Calu3 (cell line): ENCODE data around the gene CDKN2C. TPM values are rescaled to one million over a fixed set of nuclear protein-coding genes. Genes with fewer than 3 reads are reported as not detected.
A peak's percentile ranks its signal among the peaks of the same experiment; 100 is the strongest.
"Not testable (repeated sequence)": the region's sequence is repeated elsewhere in the genome, so short reads cannot be mapped to it uniquely, and the experiment has no call there.

Experiments used
- BruUV-seq: library from RNA; stranded (reverse); fragments of 400-500 nt; replicated peaks from 2 replicates; lab custom pipeline; 2021; lab: Mats Ljungman, UMichigan
- CTCF ChIA-PET: fragments of 300-600 bp; sonication (Branson Sonifier 250); formaldehyde crosslinking; loops from one replicate; lab custom pipeline; 2022; ENCODE audit warnings: antibody characterized with exemption; lab: Charles Lee
- DNase-seq: peaks from one replicate; pipeline ENCODE4 v3.0.0; 2022
- H3K27ac Mint-ChIP-seq: one replicate; pipeline ENCODE4 v1.8.0; 2022; ENCODE audit warnings: mixed read lengths; ENCODE audit not compliant: unreplicated experiment
- H3K27me3 Mint-ChIP-seq: one replicate; pipeline ENCODE4 v1.8.0; 2022; ENCODE audit warnings: mixed read lengths; ENCODE audit not compliant: unreplicated experiment
- H3K36me3 Mint-ChIP-seq: one replicate; pipeline ENCODE4 v1.8.0; 2022; ENCODE audit warnings: mild to moderate bottlenecking, moderate library complexity, mixed read lengths; ENCODE audit not compliant: insufficient read depth, unreplicated experiment
- H3K4me1 Mint-ChIP-seq: one replicate; pipeline ENCODE4 v1.8.0; 2022; ENCODE audit warnings: mild to moderate bottlenecking, low read depth, mixed read lengths; ENCODE audit not compliant: unreplicated experiment
- H3K4me3 Mint-ChIP-seq: one replicate; pipeline ENCODE4 v1.8.0; 2022; ENCODE audit warnings: mild to moderate bottlenecking, low read depth, moderate library complexity, mixed read lengths; ENCODE audit not compliant: unreplicated experiment
- H3K9me3 Mint-ChIP-seq: one replicate; pipeline ENCODE4 v1.8.0; 2022; ENCODE audit warnings: low read depth, mixed read lengths; ENCODE audit not compliant: unreplicated experiment
- CTCF ChIP-seq: fragments of 200-600 bp; IDR thresholded peaks from one replicate; pipeline ENCODE4 v1.8.0; 2022; ENCODE audit warnings: antibody characterized with exemption; ENCODE audit not compliant: unreplicated experiment
- intact Hi-C: fragments of 100-400 bp; cut with micrococcal nuclease; formaldehyde crosslinking; loops from one replicate; pipeline ENCODE4 v1.10.0; 2022; ENCODE audit not compliant: unreplicated experiment
- total RNA-seq: library from RNA; stranded (reverse); gene quantifications from 2 replicates; pipeline ENCODE4 v1.2.3, GENCODE V29; 2022

CDKN2C gene
- total RNA-seq, 1 experiment from 2014 or later = 40.2 TPM

GRCh38 chr1:50929376-50929958 is 40.6 kb upstream of the CDKN2C start:
- H3K36me3 Mint-ChIP-seq = peaks cover 7% of the 10 kb centered on the region
- no TSS peak for BruUV-seq
- TF ChIP-seq CTCF = peak; percentile 20
- intact Hi-C loops = loop anchor here (2.0 to 5.0 kb wide), 2 partner anchors 38 to 259 kb away; no protein-coding TSS in a partner anchor
- H3K9me3 Mint-ChIP-seq = peaks cover 6% of the 10 kb centered on the region
- DNase-seq = no peak
- no peak overlapping the region for H3K4me3 Mint-ChIP-seq
- H3K27me3 Mint-ChIP-seq = no peaks in the 10 kb centered on the region
- H3K27ac Mint-ChIP-seq = no peak overlapping the region
- CTCF ChIA-PET = interaction anchor here (0.5 to 2.1 kb wide), 7 partner anchors 39 to 1331 kb away, joined by 3 to 10 read pairs (median 5); no protein-coding TSS in a partner anchor
- H3K4me1 Mint-ChIP-seq = peaks cover 17% of the 10 kb centered on the region

GRCh38 chr1:50930193-50930592 is 39.9 kb upstream of the CDKN2C start:
- CTCF ChIA-PET = interaction anchor here (0.8 to 2.1 kb wide), 4 partner anchors 39 to 262 kb away, joined by 3 to 10 read pairs (median 4); no protein-coding TSS in a partner anchor
- no TSS peak for BruUV-seq
- intact Hi-C loops = no loop called here

GRCh38 chr1:50930965-50931737 is 38.9 kb upstream of the CDKN2C start:
- no peaks in the 10 kb centered on the region for H3K27me3 Mint-ChIP-seq
- intact Hi-C loops = no loop called here
- CTCF ChIA-PET = no interaction called here
- H3K36me3 Mint-ChIP-seq = peaks cover 7% of the 10 kb centered on the region
- no peak for TF ChIP-seq CTCF
- BruUV-seq = no TSS peak
- H3K4me1 Mint-ChIP-seq = peaks cover 20% of the 10 kb centered on the region
- peak overlapping the region; percentile 43 for H3K27ac Mint-ChIP-seq
- H3K9me3 Mint-ChIP-seq = peaks cover 5% of the 10 kb centered on the region
- DNase-seq = peak; percentile 24
- H3K4me3 Mint-ChIP-seq = no peak overlapping the region

More at GRCh38 chr1:50930193-50930592, 39.9 kb upstream of the CDKN2C start:
- Mint-ChIP-seq H3K4me3 (no peak overlapping the region), H3K9me3 (peaks cover 6% of the 10 kb centered on the region), H3K27ac (no peak overlapping the region), H3K4me1 (peaks cover 17% of the 10 kb centered on the region), H3K27me3 (no peaks in the 10 kb centered on the region), H3K36me3 (peaks cover 7% of the 10 kb centered on the region)
- DNase-seq = no peak
- no peak for TF ChIP-seq CTCF

- CTCF ChIA-PET, H3K27me3 Mint-ChIP-seq, DNase-seq, H3K9me3 Mint-ChIP-seq, BruUV-seq, H3K4me3 Mint-ChIP-seq, H3K36me3 Mint-ChIP-seq, intact Hi-C loops: not testable (repeated sequence)
- peak overlapping the region; percentile 26 for H3K27ac Mint-ChIP-seq
- peaks cover 29% of the 10 kb centered on the region for H3K4me1 Mint-ChIP-seq
These were observed 38.0 kb upstream of the CDKN2C start for GRCh38 chr1:50932043-50932442.

- H3K4me3 Mint-ChIP-seq, CTCF ChIA-PET, H3K27me3 Mint-ChIP-seq, DNase-seq, H3K36me3 Mint-ChIP-seq, H3K9me3 Mint-ChIP-seq, H3K27ac Mint-ChIP-seq, BruUV-seq, intact Hi-C loops: not testable (repeated sequence)
- H3K4me1 Mint-ChIP-seq = peaks cover 29% of the 10 kb centered on the region
These were observed 36.3 kb upstream of the CDKN2C start for GRCh38 chr1:50933770-50934169.
